Endothelial cell of umbilical vein (primary cell): ENCODE results near the gene S100A14. TPM values are rescaled to one million over a fixed set of nuclear protein-coding genes. Genes with fewer than 3 reads are reported as not detected.
"Not testable (repeated sequence)": the region's sequence is repeated elsewhere in the genome, so short reads cannot be mapped to it uniquely, and the experiment has no call there.

ENCODE experiments used
- BruUV-seq: library from RNA; stranded (reverse); fragments of 400-500 nt; replicated peaks from 2 replicates; lab custom pipeline; 2021; lab: Mats Ljungman, UMichigan
- CTCF ChIA-PET: fragments of 300-600, 350-600 bp; sonication (Branson Sonifier 250); formaldehyde crosslinking; loops from one replicate; lab custom pipeline; 2021; ENCODE audit warnings: antibody characterized with exemption, inconsistent platforms; lab: Charles Lee
- POLR2A ChIA-PET: fragments of 300-600, 350-600 bp; sonication (Branson Sonifier 250); formaldehyde crosslinking; loops from one replicate; lab custom pipeline; 2021; ENCODE audit warnings: antibody characterized with exemption, inconsistent platforms; lab: Charles Lee
- DNase-seq: peaks from one replicate; pipeline ENCODE4 v3.0.0-alpha.2; 2011; ENCODE audit warnings: low read depth, low spot score
- FAIRE-seq: peaks from 2 replicates; lab custom pipeline; 2011; peaks lifted over from hg19 to GRCh38; lab: Jason Lieb, UNC
- H2AFZ ChIP-seq: 2 replicates; pipeline ENCODE4 v1.6.0; 2012; ENCODE audit warnings: low read depth, low read length, control low read depth, inconsistent platforms
- H3K27ac ChIP-seq: 2 replicates; pipeline ENCODE4 v1.5.1; 2011; ENCODE audit warnings: low read depth, mild to moderate bottlenecking, control low read depth, low read length, moderate library complexity; ENCODE audit not compliant: insufficient read depth
- H3K27me3 ChIP-seq, 2 experiments: 2 replicates each; pipeline versions ENCODE4 v1.6.0 to v1.6.1; 2011; ENCODE audit warnings: low read length in 2 of 2, mixed read lengths in 1 of 2; ENCODE audit not compliant: control insufficient read depth in 2 of 2, insufficient read depth in 2 of 2
- H3K36me3 ChIP-seq, 2 experiments: 2 replicates in 1 of 2; 3 replicates in 1 of 2; pipeline ENCODE4 v1.5.1; 2011; ENCODE audit warnings: low read length in 2 of 2, mild to moderate bottlenecking in 1 of 2, moderate library complexity in 1 of 2; ENCODE audit not compliant: control insufficient read depth in 2 of 2, insufficient read depth in 2 of 2; ENCODE audit errors: extremely low read depth in 1 of 2
- H3K4me1 ChIP-seq: 3 replicates; pipeline ENCODE4 v1.5.1; 2011; ENCODE audit warnings: mild to moderate bottlenecking, low read length; ENCODE audit not compliant: control insufficient read depth, insufficient read depth; ENCODE audit errors: extremely low read depth
- H3K4me2 ChIP-seq: 2 replicates; pipeline ENCODE4 v1.6.1; 2011; ENCODE audit warnings: low read length, control low read depth, mixed read lengths; ENCODE audit not compliant: insufficient read depth
- H3K4me3 ChIP-seq, 3 experiments: fragments of 200-600 bp in 1 of 3; sonication (generic), shearing (Covaris generic) in 1 of 3; replicated peaks in 1 of 3; 2 replicates each; pipeline ENCODE4 v1.5.1; 2011 to 2016; ENCODE audit warnings: control low read depth in 3 of 3, low read length in 3 of 3, mild to moderate bottlenecking in 2 of 3, inconsistent platforms in 1 of 3, low read depth in 1 of 3, moderate library complexity in 1 of 3; ENCODE audit not compliant: insufficient read depth in 1 of 3
- H3K79me2 ChIP-seq: 2 replicates; pipeline ENCODE4 v1.6.0; 2012; ENCODE audit warnings: low read length, inconsistent platforms; ENCODE audit not compliant: control insufficient read depth, insufficient read depth
- H3K9ac ChIP-seq: replicated peaks from 2 replicates; pipeline ENCODE3; 2011; ENCODE audit warnings: low read length, control low read depth; ENCODE audit not compliant: insufficient read depth; ENCODE audit errors: extremely low read depth
- H3K9me1 ChIP-seq: replicated peaks from 3 replicates; pipeline ENCODE4 v1.6.0; 2011; ENCODE audit warnings: mild to moderate bottlenecking, low read length; ENCODE audit not compliant: control insufficient read depth, insufficient read depth; ENCODE audit errors: extremely low read depth
- H3K9me3 ChIP-seq: replicated peaks from 2 replicates; pipeline ENCODE4 v1.5.1; 2012; ENCODE audit warnings: low read length, inconsistent platforms; ENCODE audit not compliant: control insufficient read depth, insufficient read depth
- H4K20me1 ChIP-seq: replicated peaks from 2 replicates; pipeline ENCODE3; 2011; ENCODE audit warnings: mild to moderate bottlenecking, low read length; ENCODE audit not compliant: control insufficient read depth, insufficient read depth; ENCODE audit errors: extremely low read depth
- GATA2 ChIP-seq: IDR thresholded peaks from 2 replicates; pipeline ENCODE4 v1.7.0; 2011; ENCODE audit warnings: low read depth, mild to moderate bottlenecking, moderate library complexity, mixed read lengths, low read length; ENCODE audit not compliant: insufficient read length, insufficient read depth
- MAX ChIP-seq: IDR thresholded peaks from 2 replicates; pipeline ENCODE4 v1.6.1; 2011; ENCODE audit not compliant: insufficient read depth, insufficient read length
- dilution Hi-C: fragments of 300-500 bp; cut with MboI; formaldehyde crosslinking; loops from one replicate; pipeline ENCODE4 v1.15.0; 2019; ENCODE audit warnings: low sequenced_read_pairs; ENCODE audit not compliant: extremely low pct_ligation_motif_present
- intact Hi-C: fragments of 100-400 bp; cut with micrococcal nuclease; formaldehyde crosslinking; loops from one replicate; pipeline ENCODE4 v1.10.0; 2022
- polyA plus RNA-seq, 4 experiments: library from polyadenylated mRNA; depleted of rRNA in 3 of 4; stranded (reverse) in 3 of 4; unstranded in 1 of 4; fragments of >200 nt; gene quantifications; 2 replicates each; pipeline versions ENCODE4 v1.2.1 to v1.2.3, GENCODE V29; 2011 to 2012; ENCODE audit warnings: missing spikeins in 1 of 4
- total RNA-seq: library from RNA; stranded (reverse); gene quantifications from 2 replicates; pipeline ENCODE4 v1.2.3, GENCODE V29; 2021

Gene S100A14
- total and polyA plus RNA-seq, 2 donors (not counting 3 experiments of a cell fraction or from before 2014, with no cell fraction given) = 0.10 TPM; not detected in 1

- H3K4me2 ChIP-seq, H3K27me3 ChIP-seq, H2AFZ ChIP-seq, intact Hi-C loops, H4K20me1 ChIP-seq, H3K4me1 ChIP-seq, H3K27ac ChIP-seq, BruUV-seq, FAIRE-seq, DNase-seq, H3K36me3 ChIP-seq, H3K79me2 ChIP-seq, H3K4me3 ChIP-seq, POLR2A ChIA-PET, dilution Hi-C loops, H3K9ac ChIP-seq, H3K9me3 ChIP-seq, H3K9me1 ChIP-seq: not testable (repeated sequence)
- CTCF ChIA-PET = interaction anchor here (1.0 to 4.6 kb wide), 2 partner anchors 10 to 15 kb away, joined by 3 to 24 read pairs; no protein-coding TSS in a partner anchor
Observed at GRCh38 chr1:153588033-153588432, 28.1 kb downstream of the S100A14 start.

- CTCF ChIA-PET = interaction anchor here (0.7 to 4.6 kb wide), 4 partner anchors 9 to 40 kb away, joined by 3 to 24 read pairs (median 6); partner anchors contain the start of gene S100A13
- intact Hi-C loops = no loop called here
- POLR2A ChIA-PET = interaction anchor here (0.7 kb wide), 1 partner anchor 40 kb away, joined by 3 read pairs; the partner anchor contains the start of gene S100A13
Observed at GRCh38 chr1:153587314-153587713, 28.8 kb downstream of the S100A14 start.

More at GRCh38 chr1:153587314-153587713, 28.8 kb downstream of the S100A14 start:
- Histone ChIP-seq H4K20me1 (no peaks in the 10 kb centered on the region), H3K9me1 (no peaks in the 10 kb centered on the region), H3K4me1 (peaks cover 5% of the 10 kb centered on the region), H2AFZ (no peak overlapping the region), H3K36me3 (no peaks in the 10 kb centered on the region), H3K4me2 (no peak overlapping the region), H3K27me3 (no peaks in the 10 kb centered on the region), H3K27ac (no peak overlapping the region), H3K4me3 (no peak overlapping the region), H3K79me2 (no peaks in the 10 kb centered on the region), H3K9ac (no peak overlapping the region), H3K9me3 (no peaks in the 10 kb centered on the region)
- FAIRE-seq = peak; percentile 55
- no peak for TF ChIP-seq MAX
- TF ChIP-seq GATA2 = peak; percentile 34
- BruUV-seq = no TSS peak
- dilution Hi-C loops = no loop called here
- DNase-seq = no peak
